GM11168 (cell line): ENCODE data around the gene DIP2B.
"Not testable (repeated sequence)": the region's sequence is repeated elsewhere in the genome, so short reads cannot be mapped to it uniquely, and the experiment has no call there.

ENCODE experiments used
- in situ Hi-C: fragments of 300-500 bp; cut with MboI; formaldehyde crosslinking; loops from one replicate; pipeline ENCODE4 v1.12.0; 2022; ENCODE audit warnings: low sequenced_read_pairs; ENCODE audit not compliant: unreplicated experiment

The DIP2B gene

GRCh38 chr12:50504798-50505674, at the start of gene DIP2B:
Gene DIP2B, plus strand, starts transcription at chr12:50504985. Its CDS starts 156 bp downstream, at chr12:50505141.
- in situ Hi-C loops, result loop anchor here (5.0 kb wide), 1 partner anchor 137 kb away; no protein-coding TSS in a partner anchor

DNA sequence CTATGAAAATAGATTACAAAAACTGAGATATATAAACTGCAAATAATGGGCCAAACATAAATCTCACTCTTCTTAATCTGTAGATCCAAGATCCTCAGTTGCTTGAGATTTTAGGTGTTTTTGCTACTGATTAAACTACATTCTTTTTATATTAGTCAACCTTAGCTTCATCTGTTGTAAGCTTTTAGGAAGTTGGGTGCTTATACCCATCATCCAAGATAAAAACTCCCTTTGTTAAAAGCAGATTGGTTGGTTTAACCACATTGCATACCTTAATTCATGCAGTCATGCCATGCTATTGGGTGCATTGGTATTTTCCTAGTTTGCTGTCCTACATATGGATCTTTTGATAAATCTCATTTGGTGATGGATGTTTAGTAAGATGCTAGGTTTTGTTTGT, 46.2 kb upstream of the DIP2B start:
- in situ Hi-C loops, result no loop called here

DNA sequence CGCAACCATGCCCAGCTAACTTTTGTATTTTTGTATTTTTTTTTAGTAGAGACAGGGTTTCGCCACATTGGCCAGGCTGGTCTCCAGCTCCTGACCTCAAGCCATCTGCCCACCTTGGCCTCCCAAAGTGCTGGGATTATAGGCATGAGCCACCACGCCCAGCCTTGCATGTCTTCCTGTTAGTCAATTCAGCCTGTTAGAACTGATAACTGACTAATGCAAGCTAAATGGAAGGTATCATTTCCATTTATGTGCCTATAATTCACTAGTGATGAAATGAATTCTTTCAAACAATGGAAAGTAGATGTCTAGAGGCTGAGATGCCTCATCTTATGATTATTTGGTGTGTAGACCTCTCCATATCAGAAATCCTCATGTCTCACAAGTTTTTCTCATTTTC, 37.3 kb upstream of the DIP2B start:
- in situ Hi-C loops, result no loop called here

- in situ Hi-C loops, result no loop called here
Observed at GRCh38 chr12:50477241-50477832, 27.4 kb upstream of the DIP2B start.

GRCh38 chr12:50482571-50482970, 22.2 kb upstream of the DIP2B start:
- in situ Hi-C loops, result no loop called here

- in situ Hi-C loops, result no loop called here
Observed at GRCh38 chr12:50483488-50483887, 21.3 kb upstream of the DIP2B start.

DNA sequence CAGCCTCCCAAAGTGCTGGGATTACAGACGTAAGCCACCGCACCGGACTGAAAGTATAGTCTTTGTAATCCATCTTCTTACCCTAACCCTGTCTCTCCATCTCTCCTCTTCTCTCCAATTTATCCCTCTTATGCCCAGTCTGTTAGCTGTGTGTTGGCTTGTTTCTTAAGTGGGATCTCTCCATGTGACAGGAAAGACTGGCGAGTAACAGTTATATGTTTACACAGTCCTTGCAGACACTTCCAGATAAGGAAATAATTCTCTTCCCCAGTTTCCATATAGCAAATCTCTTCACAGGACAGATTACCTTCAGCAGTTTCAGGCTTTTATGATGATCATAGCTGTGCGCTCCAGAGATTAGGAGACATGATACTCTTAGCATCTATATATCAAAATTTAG, 16.0 kb upstream of the DIP2B start:
- in situ Hi-C loops, result no loop called here

DNA sequence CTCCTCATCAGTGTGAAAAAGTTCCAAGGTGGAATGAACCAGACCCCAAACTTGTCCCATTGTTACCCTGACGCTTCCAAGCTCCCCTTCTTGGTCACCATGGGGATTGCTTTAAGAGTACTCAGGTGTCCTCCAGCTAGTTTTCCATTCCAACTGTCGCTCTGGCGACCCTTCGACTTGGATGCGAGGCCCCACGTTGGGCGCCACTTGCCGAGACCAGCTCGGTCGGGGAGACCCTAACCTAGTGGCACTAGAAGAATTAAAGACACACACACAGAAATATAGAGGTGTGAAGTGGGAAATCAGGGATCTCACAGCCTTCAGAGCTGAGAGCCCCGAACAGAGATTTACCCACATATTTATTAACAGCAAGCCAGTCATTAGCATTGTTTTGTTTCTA, 6.7 kb upstream of the DIP2B start:
- in situ Hi-C loops, result not testable (repeated sequence)

GRCh38 chr12:50505675-50506530, 1.1 kb downstream of the DIP2B start:
- in situ Hi-C loops, result no loop called here

- in situ Hi-C loops, result no loop called here
Observed at GRCh38 chr12:50506753-50507473, 2.1 kb downstream of the DIP2B start.

- in situ Hi-C loops, result no loop called here
Observed at GRCh38 chr12:50507474-50507838, 2.7 kb downstream of the DIP2B start.

GRCh38 chr12:50507930-50508329, 3.1 kb downstream of the DIP2B start:
- in situ Hi-C loops, result no loop called here

GRCh38 chr12:50508414-50508813, 3.6 kb downstream of the DIP2B start:
- in situ Hi-C loops, result no loop called here

- in situ Hi-C loops, result no loop called here
Observed at GRCh38 chr12:50508970-50509663, 4.3 kb downstream of the DIP2B start.

- in situ Hi-C loops, result no loop called here
Observed at GRCh38 chr12:50514526-50515276, 9.9 kb downstream of the DIP2B start.

DNA sequence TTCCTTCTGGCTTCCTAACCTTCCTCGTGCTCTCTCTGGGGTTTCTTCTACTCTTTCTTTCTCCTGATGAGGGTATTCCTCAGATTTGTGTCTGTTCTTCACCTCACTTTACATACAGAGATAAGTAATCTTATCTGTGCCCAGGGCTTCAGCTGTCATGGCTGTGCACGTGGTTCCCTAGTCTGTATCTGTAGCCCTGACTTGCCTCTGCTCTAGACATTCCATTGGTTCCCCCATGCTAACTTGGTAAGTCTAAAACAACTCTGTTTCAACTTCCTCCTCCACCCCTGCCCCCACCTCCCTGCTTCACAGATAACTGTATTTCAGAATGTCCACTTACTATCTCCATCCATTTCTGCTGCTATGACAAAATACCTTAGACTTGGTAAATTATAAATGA, 10.8 kb downstream of the DIP2B start:
- in situ Hi-C loops, result no loop called here

DNA sequence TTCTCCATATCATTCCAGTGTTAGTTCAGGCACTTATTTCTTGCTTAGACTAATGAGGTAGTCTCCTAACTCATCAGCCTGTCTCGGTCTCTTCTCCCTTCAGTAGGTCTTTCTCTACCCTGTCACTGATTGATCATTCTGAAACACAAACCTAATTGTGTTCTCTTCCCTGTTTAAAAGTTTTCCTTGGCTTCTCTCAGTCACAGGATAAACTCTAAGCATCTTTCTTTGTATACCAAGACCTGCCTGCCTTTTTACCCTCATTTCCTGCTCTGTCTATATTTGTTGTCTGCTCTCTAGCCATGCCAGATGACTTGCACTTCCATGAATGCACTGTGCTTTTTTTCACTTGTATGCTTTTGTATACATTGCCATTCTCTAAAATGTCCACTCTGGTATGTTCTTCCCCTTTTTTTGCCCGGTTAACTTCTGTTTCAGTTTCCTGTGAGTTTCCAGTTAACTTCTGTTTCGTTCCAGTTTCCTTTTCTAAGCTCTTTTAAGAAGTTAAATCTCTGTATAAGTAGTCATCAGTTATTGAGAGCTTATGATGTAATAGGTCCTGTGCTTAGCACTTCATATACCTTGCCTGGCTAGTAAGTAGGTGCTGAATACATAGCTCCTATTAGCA, 12.8 kb downstream of the DIP2B start:
- in situ Hi-C loops, result no loop called here

DNA sequence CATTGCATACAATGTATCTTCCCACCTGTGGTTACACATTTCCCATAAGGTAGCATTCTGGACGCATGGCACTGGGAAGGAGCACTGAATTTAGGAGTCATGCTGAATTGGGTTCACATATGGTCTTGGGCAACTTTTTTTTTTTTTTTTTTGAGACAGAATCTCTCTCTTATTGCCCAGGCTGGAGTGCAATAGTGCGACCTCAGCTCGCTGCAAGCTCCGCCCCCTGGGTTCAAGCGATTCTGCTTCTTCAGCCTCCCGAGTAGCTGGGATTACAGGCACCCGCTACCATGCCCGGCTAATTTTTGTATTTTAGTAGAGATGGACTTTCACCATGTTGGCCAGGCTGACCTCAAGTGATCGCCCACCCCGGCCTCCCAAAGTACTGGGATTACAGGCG, 13.3 kb downstream of the DIP2B start:
- in situ Hi-C loops, result no loop called here

DNA sequence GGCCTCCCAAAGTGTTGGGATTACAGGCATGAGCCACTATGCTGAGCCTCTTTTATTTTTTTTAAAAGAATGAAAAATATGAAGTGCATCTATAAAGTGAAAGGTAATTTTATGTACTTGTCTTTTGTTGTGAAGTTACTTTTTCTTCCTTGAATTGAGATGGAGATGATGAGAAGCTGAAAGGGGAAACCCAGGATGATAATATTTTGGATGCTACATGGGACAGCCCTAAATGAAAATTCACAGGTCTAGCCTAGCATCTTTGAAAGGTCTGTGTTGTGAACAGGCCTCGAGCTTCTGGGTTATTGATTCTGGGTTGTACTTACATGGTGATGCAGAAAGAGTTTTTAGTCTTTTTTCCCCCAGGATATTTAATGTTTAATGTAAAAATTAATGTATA, 14.6 kb downstream of the DIP2B start:
- in situ Hi-C loops, result no loop called here
